HG02970 (cell line): ENCODE data around the gene PNMA8C.
"Not testable (repeated sequence)": the region's sequence is repeated elsewhere in the genome, so short reads cannot be mapped to it uniquely, and the experiment has no call there.

Experiments used
- ATAC-seq: cut with Tn5 transposase; IDR thresholded peaks from one replicate; pipeline ENCODE4 v1.9.1; 2021; ENCODE audit warnings: mild to moderate bottlenecking, moderate library complexity, moderate number of reproducible peaks; ENCODE audit not compliant: unreplicated experiment, low FRiP score

Gene PNMA8C

DNA sequence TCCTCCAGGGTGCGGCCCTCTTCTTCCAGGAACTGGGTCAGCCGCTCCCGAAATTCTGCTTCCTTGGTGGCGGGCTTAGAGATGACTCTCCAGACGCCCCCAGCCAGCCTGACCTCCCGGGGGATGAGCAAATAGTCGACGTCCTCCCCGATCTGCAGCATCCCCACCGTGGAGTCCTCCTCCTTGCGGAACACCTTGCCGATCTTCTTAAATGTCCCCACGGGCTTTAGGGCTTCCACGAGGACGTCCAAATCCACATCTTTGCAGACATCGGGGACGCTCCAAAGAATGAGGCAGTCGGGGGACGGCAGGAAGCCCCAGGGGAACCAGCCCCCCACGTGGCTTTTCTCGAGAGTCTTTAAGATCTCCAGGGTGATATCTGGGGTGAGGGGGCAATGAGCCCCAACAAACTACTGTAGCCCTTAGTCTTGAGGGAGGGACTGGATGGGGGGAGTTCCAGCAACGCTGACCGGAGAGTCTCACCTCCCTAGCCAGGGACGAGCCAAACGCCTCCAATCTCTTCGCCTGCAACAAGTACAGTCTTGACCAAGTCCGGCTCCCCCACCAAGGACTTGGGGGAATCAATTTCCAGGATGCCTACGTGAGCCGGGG is 16.0 kb downstream of the PNMA8C start:
- ATAC-seq, result no peak

DNA sequence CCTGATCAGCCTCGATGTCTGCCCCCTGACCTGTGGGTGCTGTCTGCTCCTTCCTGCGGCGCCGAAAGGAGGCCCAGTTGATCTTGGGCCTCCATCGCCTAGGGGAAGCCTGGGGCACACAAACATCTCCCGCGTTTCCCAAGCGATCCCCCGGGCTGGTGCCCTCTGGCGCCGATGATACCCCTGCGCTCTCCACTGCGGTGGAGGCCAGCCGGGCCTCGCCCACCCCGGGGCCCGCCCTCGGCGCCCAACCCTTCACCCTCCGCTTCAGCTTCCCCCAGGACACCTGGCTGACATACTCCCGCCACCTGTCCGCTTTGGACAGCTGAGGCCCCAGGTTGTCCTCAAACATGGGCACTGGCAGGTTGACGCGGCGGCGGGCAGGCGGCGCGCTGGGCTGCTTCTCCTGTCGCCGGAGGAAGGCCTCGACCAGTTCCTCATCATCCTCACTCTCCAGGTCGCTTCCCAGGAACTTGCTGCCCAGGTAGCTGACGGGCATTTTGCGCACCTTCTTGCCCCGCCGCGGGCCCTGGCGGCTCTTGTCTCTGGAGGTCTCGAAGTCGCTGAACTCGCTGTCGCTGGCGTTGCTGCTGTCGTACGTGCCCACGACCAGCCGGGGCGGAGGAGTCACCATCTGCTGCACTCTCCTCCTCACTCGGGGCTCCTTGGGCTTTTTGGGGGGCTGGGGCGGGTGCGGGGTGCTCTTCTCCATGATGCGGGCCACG is 16.6 kb downstream of the PNMA8C start:
- ATAC-seq, result no peak

DNA sequence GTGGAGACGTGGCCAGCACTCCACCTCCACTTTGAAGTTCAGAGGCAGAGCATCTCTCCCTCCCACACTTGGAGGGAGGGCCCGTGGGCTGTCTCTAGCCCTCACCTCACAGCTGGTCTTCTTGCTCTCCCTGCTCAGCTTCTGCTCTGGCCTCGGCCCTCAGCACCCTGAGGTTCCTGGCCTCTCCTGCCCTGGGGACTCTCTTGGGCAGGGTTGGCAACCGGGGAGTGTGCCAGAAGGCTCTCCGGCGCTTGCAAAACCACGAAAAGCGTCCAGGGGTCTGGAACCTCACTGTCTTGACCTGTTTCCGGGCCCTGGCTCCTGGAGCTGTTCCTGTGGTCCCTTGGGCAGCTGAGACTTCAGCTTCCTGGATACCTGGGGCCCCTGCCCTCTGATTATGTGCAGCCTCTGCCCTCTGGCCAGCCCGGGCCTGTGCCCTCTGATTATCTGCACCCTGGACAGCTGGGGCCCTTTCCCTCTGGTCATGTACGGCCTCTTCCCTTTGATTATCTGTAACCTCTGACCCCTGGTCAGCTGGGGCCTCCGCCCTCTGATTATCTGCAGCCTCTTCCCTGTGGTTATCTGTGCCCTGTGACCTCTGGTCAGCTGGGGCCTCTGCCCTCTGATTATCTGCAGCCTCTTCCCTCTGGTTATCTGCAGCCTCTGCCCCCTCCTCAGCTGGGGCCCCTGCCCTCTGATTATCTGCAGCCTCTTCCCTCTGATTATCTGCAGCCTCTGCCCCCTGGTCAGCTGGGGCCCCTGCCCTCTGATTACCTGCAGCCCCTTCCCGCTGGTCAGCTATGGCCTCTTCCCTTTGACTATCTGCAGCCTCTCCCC is 17.4 kb downstream of the PNMA8C start:
- ATAC-seq, result no peak

DNA sequence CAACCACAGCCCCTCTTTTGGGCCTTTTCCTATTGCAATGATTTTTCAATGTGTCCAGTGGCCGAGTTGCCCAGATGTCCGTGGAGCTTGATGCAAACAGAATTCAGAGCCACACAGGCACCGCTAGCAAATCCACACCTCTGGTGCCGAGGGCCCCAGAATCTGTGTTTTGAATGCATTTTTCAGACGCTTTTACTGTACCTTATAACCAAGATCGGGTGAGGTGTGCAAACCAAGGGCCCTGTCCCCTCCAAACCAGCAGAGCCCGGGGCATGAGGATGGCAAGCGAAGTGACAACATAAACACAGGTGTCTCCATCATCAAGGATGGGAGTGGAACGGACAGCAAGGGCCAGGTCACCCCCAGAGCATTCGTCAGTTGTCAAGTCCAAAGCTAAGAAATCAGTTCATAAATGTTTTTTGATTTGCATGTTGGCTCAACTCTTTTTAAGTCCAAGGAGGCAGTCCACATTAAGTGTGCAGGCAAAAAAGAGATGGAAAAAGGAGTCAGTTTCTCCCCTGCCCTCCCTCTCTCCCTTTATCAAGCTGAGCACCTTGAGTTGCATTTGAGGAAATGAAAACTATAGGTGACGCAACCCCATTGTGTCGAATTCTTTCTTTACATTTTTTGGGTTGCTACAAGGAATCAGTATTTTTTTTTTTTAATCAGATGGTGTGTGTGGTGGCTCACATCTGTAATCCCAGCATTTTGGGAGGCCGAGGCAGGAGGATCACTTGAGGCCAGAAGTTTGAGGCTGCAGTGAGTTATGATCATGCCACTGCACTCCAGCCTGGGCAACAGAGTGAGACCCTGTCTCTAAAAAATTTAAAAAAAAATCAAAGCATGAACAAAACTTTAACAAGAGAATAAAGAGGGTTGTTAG is 18.3 kb downstream of the PNMA8C start:
- ATAC-seq, result no peak

DNA sequence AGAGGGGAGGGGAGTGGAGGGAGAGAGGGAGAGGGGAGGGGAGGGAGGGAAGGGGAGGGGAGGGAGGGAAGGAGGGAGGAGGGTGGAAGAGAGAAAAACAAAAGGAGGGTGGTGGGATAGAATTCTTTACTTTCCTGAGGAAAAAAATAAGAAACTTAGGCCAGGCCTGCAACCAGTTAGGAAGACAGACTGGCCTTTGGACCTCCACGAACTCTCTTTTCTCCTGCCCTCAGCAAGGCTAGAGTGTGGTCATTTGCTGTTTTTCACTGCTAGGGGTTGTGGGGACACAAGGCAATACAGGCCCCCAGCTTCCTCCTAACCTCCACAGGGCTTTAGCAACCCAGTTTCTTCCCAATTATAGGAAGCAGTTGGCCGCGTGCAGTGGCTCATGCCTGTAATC is 19.5 kb downstream of the PNMA8C start:
- no peak for ATAC-seq

DNA sequence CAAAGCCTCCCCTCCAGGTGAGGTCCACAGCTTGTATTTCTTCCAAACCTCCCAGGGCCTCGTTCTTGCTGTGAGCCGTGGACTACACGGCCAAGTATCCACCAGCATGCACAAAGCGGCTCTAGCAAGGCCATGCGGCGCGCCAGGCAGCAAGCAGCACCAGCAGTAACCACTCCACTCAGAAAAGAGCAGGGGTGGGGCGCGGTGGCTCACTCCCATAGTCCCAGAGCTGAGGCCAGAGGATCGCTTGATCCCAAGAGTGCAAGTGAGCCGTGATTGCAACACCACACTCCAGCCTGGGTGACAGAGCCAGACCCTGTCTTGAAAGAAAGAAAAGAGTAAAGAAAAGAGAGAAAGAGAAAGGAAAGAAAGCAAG is 20.1 kb downstream of the PNMA8C start:
- no peak for ATAC-seq

DNA sequence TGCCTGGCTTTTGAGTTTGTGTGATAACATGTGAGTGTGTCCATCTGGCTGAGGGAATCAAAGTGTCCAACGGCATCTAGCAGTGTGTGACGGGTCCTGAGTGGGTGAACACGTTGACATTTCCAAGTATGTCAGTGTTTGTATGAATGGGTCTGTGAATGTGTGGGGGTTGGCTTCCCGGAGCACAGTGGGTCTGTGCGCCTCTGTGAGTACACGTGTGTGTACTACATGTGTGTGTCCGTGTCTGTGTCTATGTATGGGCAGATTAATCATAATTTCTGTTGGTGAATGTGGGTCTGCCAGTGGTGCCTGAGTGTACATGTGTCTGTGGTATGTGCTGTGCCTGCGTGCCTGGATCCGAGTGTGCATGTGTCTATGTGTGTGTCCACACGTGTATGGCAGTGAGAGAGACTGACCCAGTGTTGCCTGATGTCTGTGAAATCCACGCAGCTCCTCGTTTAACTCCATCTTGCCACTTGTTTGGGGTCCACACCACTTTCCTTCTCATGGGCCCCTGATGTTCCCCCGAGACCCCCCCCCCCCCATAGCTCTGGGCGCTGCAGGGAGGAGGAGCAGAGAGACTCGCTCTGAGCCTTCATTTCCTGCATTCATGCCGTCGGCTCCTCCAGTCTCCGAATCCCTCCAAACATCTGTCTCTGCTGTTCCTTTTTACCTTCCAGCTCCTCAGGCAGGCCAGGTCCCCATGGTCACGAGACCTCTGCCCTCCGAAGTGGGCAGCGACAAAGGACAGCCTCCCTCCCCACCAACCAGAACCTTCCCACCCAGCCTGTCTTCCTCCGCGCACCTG is 20.7 kb downstream of the PNMA8C start:
- ATAC-seq, result no peak

DNA sequence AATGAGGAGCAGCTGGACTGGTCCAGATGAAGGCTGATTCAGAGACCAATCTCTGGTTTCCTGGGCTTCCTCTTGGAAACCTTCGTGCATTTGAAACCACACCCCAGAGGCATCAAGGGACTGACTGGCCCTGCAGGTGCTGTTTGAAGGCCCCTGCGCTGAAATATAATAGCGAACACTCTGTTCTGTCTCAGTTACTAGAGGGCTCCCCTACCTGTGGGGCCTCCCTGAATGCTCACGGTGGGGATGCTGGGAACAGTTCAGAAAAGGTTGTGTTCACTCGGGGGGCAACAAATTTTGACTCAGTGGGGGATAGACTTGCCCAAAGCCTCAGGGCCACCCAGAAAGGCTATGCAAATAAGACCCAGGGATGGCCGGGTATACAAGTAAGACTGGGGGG is 21.8 kb downstream of the PNMA8C start:
- ATAC-seq, result no peak

DNA sequence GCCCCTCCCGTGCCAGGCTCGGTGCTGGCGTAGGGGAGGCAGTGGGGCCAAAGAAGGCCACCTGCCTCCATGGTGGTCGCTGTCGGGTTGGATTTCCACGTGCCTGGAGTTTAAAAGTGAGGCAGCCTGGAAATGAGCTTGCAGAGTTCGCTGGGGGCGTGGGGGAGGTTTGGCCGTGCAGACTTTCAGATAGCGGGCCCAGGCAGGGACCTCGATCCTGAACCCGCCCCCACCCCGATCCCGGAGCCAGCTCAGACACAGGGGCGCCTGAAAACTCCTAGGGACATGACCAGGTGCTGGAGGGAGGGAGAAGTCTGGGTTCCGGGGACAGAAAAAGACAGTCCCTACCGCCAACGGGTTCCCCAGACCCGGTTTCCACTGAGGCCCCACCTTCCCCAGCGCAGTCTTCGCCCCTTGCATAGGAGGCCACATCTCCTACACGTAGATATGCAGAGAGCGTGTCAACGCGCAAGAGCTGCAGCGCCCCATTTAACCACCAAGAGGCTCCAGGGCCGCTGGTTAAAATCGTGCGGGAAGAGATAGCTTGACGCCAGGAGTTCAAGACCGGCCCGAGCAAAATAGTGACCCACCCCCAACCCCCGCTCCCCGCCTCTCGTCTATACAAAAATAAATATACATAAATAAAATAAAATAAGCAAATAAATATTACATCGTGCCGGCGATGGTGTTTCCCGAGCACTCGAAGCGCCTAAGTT is 23.8 kb downstream of the PNMA8C start:
- ATAC-seq, result no peak

DNA sequence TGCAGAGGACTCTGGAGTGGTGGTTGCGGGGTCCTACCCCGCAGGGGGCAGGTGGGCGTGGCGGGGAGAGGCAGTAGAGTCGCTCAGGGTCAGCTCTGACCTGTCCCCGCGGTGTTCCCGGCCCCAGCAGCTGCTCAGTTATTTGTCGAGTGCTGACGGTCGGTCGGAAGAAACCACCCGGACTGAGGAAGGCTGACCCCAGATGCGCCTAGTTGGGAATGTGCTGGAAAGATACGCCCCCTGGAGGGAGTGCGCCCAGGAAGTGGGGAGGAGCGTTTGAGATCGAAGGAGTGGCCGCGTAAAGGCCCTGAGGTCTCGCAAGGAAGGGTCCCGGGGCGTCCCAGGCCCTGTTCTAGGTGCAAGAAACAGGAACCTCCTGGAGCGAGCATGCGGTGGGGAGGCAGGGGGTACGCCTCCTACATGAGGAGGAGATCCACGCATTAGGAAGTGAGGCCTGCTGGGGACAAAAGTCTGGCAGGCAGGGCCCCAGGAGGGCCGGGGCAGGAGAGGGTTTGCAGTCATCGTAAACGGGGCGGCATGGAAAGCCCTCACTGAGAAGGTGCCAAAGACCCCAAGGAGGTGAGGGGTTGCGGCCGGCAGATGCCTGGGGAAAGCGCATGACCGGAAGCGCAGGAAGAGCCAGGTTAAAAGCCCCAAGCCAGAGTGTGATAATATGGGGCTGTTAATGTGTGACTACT is 24.5 kb downstream of the PNMA8C start:
- ATAC-seq, result no peak

DNA sequence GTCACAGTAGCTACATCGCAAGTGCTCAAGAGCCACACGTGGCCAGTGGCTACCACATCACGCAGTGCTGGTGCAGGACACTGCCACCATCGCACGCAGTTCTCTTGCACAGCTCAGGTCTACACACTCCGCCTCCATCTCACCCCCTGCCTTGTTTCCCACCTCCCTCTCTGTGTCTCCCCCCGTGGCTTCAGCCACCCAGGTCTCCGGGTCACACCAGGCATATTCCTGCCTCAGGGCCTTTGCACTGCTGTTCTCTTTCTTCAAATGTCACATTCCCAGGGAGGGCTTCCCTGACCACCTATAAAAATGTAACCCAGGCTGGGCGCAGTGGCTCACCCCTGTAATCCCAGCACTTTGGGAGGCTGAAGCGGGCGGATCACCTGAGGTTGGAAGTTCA is 26.0 kb downstream of the PNMA8C start:
- no peak for ATAC-seq

DNA sequence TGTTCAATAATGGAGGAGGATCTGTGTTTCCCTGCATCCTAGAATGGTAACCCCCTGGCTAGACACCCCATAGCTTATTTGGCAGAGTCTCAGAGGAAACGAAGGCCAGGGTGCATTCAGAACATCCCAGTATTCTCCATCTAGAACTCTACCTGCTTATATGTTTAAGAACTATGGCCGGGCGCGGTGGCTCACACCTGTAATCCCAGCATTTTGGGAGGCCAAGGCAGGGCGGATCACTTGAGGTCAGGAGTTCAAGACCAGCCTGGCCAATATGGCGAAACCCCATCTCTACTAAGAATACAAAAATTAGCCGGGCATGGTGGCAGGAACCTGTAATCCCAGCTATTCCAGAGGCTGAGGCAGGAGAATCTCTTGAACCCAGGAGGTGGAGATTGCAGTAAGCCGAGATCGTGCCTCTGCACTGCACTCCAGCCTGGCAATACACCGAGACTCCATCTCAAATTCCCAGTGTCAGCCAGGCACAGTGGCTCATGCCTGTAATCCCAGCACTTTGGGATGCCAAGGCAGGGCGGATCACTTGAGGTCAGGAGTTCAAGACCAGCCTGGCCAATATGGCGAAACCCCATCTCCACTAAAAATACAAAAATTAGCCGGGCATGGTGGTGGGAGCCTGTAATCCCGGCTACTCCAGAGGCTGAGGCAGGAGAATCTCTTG is 30.8 kb downstream of the PNMA8C start:
- not testable (repeated sequence) for ATAC-seq

DNA sequence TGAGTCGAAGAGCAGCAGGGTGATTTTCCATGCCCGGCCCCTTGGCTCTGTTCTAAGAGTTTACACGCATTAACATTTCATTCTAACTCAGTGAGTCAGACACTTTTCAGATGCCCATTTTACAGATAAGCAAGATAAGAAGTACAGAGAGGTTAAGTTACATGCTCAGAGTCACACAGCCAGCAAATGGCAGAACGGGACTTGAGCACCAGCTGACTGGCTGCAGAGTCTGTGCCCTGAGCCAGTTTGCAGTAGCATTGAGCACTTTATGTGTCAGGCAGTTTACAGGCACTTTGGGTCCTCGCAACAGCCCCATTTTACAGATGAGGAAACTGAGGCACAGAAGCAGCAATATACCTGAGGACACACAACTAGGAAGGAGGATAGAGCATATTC is 34.3 kb downstream of the PNMA8C start:
- ATAC-seq, result no peak

DNA sequence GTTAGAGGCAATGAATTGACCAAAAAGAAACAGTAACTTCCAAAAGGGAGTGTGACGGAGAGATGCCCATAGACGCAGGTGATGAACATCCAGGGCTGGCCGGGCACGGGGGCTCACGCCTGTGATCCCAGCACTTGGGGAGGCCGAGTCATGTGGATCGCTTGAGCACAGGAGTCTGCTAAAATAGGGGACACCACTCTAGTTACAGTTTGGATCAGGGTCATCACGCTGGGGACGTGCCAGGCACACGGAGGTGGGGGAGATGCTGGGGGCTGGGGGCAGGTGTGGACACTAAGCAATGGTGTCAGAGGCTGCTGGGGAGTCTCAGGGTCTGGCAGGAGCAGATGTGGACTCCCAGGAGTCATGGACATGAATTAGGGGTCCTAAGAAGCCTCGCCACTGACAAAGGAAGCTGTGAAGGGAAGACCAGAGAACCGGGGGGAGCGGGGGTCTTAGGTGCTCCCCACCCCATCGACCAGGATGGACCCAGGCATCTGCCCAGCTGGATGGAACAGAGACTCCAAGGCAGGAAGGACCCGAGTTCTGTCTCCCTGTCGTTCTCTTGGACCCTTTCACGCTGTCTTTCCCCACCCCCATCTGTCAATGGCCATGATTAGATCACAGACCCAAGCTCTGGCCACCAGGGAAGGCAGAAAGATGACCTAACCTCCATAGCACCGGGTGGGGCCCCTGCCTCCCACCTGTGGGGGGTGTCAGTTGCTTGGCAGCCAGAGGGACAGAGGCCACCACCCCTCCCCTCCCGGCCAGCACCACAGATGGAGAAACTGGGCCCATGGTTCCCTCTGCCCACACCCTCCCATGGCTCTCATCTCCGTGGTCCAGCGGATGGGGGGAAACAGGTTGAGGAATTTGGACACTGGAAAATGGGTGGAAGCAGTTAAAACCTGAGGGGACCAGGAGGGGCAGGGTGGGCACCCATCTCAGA is 35.0 kb downstream of the PNMA8C start:
- ATAC-seq, result no peak

DNA sequence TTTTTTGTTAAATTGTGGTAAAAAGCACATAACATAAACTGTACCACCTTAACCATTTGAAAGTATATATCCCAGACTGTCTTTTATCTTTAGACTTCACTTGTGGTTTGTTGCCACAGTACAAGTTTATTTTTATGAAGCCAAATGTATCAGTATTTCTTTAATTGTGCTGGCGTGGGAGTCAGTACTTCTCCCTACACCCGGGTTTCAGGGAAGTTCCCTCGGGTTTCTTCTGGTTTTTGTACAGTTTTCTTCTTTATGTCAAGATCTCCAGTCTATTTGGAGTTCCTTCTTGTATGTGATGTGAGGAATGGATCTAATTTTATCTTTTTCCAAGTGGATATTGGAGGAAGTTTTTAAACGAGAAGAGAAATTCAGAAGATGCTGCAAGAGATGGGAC is 35.9 kb downstream of the PNMA8C start:
- ATAC-seq, result no peak

DNA sequence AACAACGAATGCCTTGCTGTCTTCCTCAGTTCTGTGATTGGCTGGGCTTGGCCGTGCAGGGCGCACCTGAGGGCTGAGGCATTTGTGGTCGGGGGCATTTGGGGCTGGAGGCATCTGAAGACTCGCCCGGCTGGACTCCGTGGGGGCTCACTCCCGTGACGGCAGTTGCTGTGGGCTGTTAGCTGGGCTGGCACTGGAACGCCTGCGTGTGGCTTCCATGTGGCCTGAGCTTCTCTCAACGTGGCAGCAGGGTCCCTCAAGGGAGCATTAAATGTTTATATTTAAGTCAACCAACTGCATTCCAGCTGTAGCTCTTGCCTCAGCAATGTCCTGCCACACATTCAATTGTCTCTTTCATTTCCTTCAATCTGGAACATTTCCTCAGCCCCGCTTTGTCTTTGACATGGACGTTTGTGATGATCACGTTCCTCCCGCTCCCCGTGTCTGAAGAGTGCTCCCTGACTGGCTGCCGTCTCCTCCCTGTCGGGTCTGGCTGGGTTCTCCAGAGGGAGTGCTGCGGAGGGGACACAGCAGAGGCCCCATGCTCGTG is 36.4 kb downstream of the PNMA8C start:
- no peak for ATAC-seq
